HepG2 (cell line): ENCODE results near the gene KLK14. TPM values are rescaled to one million over a fixed set of nuclear protein-coding genes. Genes with fewer than 3 reads are reported as not detected.

ENCODE experiments used
- HMGXB4 ChIP-seq, 2 experiments: sonication (generic) in 1 of 2; formaldehyde crosslinking in 1 of 2; IDR thresholded peaks; 2 replicates each; pipeline versions ENCODE4 v1.4.0 to v1.6.1; 2018 to 2020; ENCODE audit warnings: missing genetic modification reagents in 2 of 2, borderline replicate concordance in 1 of 2, low read depth in 1 of 2, mild to moderate bottlenecking in 1 of 2, missing biosample characterization in 1 of 2
- KIAA2018 ChIP-seq: sonication (generic); formaldehyde crosslinking; IDR thresholded peaks from 2 replicates; pipeline ENCODE4 v1.5.0; 2020; ENCODE audit warnings: mild to moderate bottlenecking, missing genetic modification reagents, borderline replicate concordance
- MEIS1 ChIP-seq: sonication (generic); formaldehyde crosslinking; IDR thresholded peaks from 2 replicates; pipeline ENCODE4 v1.9.0; 2021; ENCODE audit warnings: mild to moderate bottlenecking, missing genetic modification reagents, moderate library complexity, borderline replicate concordance
- MXD4 ChIP-seq: IDR thresholded peaks from 2 replicates; pipeline ENCODE4 v1.6.1; 2016; ENCODE audit warnings: mild to moderate bottlenecking, missing biosample characterization, missing genetic modification reagents
- NFKBIZ ChIP-seq: IDR thresholded peaks from 2 replicates; pipeline ENCODE4 v1.6.1; 2018; ENCODE audit warnings: missing genetic modification reagents, missing compliant biosample characterization
- PLSCR1 ChIP-seq: sonication (generic); formaldehyde crosslinking; IDR thresholded peaks from 2 replicates; pipeline ENCODE4 v1.5.0; 2020; ENCODE audit warnings: missing genetic modification reagents, mild to moderate bottlenecking, borderline replicate concordance
- RFXANK ChIP-seq: IDR thresholded peaks from 2 replicates; pipeline ENCODE4 v1.6.1; 2016
- SRY ChIP-seq: sonication (generic); formaldehyde crosslinking; IDR thresholded peaks from 2 replicates; pipeline ENCODE4 v1.8.0; 2022; ENCODE audit warnings: mild to moderate bottlenecking, missing genetic modification reagents
- ZBTB46 ChIP-seq: sonication (generic); formaldehyde crosslinking; IDR thresholded peaks from 2 replicates; pipeline ENCODE4 v1.4.0; 2020; ENCODE audit warnings: mild to moderate bottlenecking, missing genetic modification reagents, borderline replicate concordance
- ZNF263 ChIP-seq: sonication (generic); formaldehyde crosslinking; IDR thresholded peaks from 2 replicates; pipeline ENCODE4 v1.4.0; 2020; ENCODE audit warnings: missing genetic modification reagents
- ZNF431 ChIP-seq: sonication (generic); formaldehyde crosslinking; IDR thresholded peaks from 2 replicates; pipeline ENCODE4 v1.9.0; 2022; ENCODE audit warnings: missing genetic modification reagents, low read depth, mild to moderate bottlenecking, borderline replicate concordance
- ZNF468 ChIP-seq: sonication (generic); formaldehyde crosslinking; IDR thresholded peaks from 2 replicates; pipeline ENCODE4 v1.8.0; 2022; ENCODE audit warnings: mild to moderate bottlenecking, moderate library complexity, missing genetic modification reagents
- ZNF737 ChIP-seq: sonication (generic); formaldehyde crosslinking; IDR thresholded peaks from 2 replicates; pipeline ENCODE4 v1.5.0; 2020; ENCODE audit warnings: missing genetic modification reagents, mild to moderate bottlenecking, borderline replicate concordance
- ZNF766 ChIP-seq: sonication (generic); formaldehyde crosslinking; IDR thresholded peaks from 2 replicates; pipeline ENCODE4 v1.5.0; 2020; ENCODE audit warnings: missing genetic modification reagents, borderline replicate concordance
- polyA plus RNA-seq, 8 experiments: library from polyadenylated mRNA; depleted of rRNA in 3 of 8; stranded (reverse) in 7 of 8; unstranded in 1 of 8; fragments of >200 nt; fragmentation: Illumina TruSeq in 4 of 8; extraction: Trizol in 4 of 8; gene quantifications; 2 replicates each; pipeline versions ENCODE4 v1.2.1 to v1.2.3, GENCODE V29; 2011 to 2016; ENCODE audit warnings: low read depth in 4 of 8, missing spikeins in 1 of 8, mixed read lengths in 1 of 8; ENCODE audit not compliant: insufficient read depth in 1 of 8
- total RNA-seq, 5 experiments: library from RNA; depleted of rRNA; stranded (reverse); fragments of >200 nt; fragmentation: Illumina TruSeq; extraction: Trizol; gene quantifications; 2 replicates each; pipeline ENCODE4 v1.2.3, GENCODE V29; 2016; ENCODE audit warnings: low read depth in 1 of 5

KLK14 gene
- total and polyA plus RNA-seq, 2 of the 13 experiments (the other 11 are each of a cell fraction or from before 2014, with no cell fraction given) = not detected

GRCh38 chr19:51107406-51108065, 24.8 kb upstream of the KLK14 start (continued):
- TF ChIP-seq KIAA2018 (CRISPR knock-in tag) (no peak), PLSCR1 (CRISPR knock-in tag) (no peak), MEIS1 (CRISPR knock-in tag) (0 out of 2 replicates have a peak, but pooled peaks have one; percentile 35), ZNF737 (CRISPR knock-in tag) (no peak), SRY (CRISPR knock-in tag) (peak; percentile 4; the same call in 1 of the 2 replicates), MXD4 (CRISPR knock-in tag) (0 out of 2 replicates have a peak, but pooled peaks have one; percentile 5), ZNF766 (CRISPR knock-in tag) (no peak), HMGXB4 (CRISPR knock-in tag; IDR thresholded peaks at IDR 0.05; ENCODE audit: borderline replicate concordance in 1 of 2, low read depth in 1 of 2) (peak in 1 of 2 experiments; percentile 32; a peak in 1 of 4 replicates), ZNF263 (CRISPR knock-in tag) (0 out of 2 replicates have a peak, but pooled peaks have one; percentile 37), ZNF431 (CRISPR knock-in tag) (0 out of 2 replicates have a peak, but pooled peaks have one; percentile 22), ZBTB46 (CRISPR knock-in tag) (no peak), ZNF468 (CRISPR knock-in tag) (no peak), NFKBIZ (CRISPR knock-in tag) (no peak), RFXANK (no peak)
